Ovary (tissue), 3 donors: ENCODE measurements around the gene TCHP.

Source experiments
- CTCF ChIP-seq, 3 donors: fragments of 450-650 bp in 2 of 3; fragments of 200-600 bp in 1 of 3; IDR thresholded peaks; one replicate each; pipeline versions ENCODE4 v1.5.1 to v1.8.0; 2016 to 2022; ENCODE audit warnings: antibody characterized with exemption in 3 of 3, mild to moderate bottlenecking in 1 of 3
- EP300 ChIP-seq: sonication (generic); formaldehyde crosslinking; IDR thresholded peaks from one replicate; pipeline ENCODE4 v1.6.1; 2017; ENCODE audit warnings: antibody characterized with exemption
- POLR2A ChIP-seq: fragments of 450-650 bp; IDR thresholded peaks from one replicate; pipeline ENCODE4 v1.6.1; 2017; ENCODE audit warnings: antibody characterized with exemption, mild to moderate bottlenecking, moderate library complexity
- donor health status: DM: no; HTN: no; CAD: no.

GRCh38 chr12:109863847-109864712, 36.0 kb upstream of the TCHP start:
- TF ChIP-seq CTCF (IDR thresholded peaks at IDR 0.05) (no peak), POLR2A (no peak), EP300 (no peak)
